ENCODE measurements around the gene TSGA10IP. TPM values are rescaled to one million over a fixed set of nuclear protein-coding genes. Genes with fewer than 3 reads are reported as not detected.

The TSGA10IP gene
- total and polyA plus RNA-seq, 10 donors, result 0.06 to 0.24 (median 0.19) TPM; not detected in 6

GRCh38 chr11:66006134-66006890, 61.0 kb downstream of the TSGA10IP start:
- no peak for DNase-seq
- WGBS, 5 donors, result 87 to 93% (median 92%) methylated on average over 13 of the region's 13 CpGs
- Histone ChIP-seq H3K9me3 (no peaks in the 10 kb centered on the region), H3K27me3 (replicated peaks in 1 of 7) (peaks cover 0 to 9% (median under 1%) of the 10 kb centered on the region in 7 donors), H3K27ac (no peak overlapping the region), H3K4me1 (peaks cover 8 to 20% (median 12%) of the 10 kb centered on the region in 6 donors), H3K4me3 (no peak overlapping the region), H3K36me3 (peaks cover 0 to 32% (median 21%) of the 10 kb centered on the region in 6 donors)
- TF ChIP-seq, protein P1, sequence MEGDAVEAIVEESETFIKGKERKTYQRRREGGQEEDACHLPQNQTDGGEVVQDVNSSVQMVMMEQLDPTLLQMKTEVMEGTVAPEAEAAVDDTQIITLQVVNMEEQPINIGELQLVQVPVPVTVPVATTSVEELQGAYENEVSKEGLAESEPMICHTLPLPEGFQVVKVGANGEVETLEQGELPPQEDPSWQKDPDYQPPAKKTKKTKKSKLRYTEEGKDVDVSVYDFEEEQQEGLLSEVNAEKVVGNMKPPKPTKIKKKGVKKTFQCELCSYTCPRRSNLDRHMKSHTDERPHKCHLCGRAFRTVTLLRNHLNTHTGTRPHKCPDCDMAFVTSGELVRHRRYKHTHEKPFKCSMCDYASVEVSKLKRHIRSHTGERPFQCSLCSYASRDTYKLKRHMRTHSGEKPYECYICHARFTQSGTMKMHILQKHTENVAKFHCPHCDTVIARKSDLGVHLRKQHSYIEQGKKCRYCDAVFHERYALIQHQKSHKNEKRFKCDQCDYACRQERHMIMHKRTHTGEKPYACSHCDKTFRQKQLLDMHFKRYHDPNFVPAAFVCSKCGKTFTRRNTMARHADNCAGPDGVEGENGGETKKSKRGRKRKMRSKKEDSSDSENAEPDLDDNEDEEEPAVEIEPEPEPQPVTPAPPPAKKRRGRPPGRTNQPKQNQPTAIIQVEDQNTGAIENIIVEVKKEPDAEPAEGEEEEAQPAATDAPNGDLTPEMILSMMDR (IDR thresholded peaks at IDR 0.05 in 8 of 11, conservative IDR thresholded peaks at IDR 0.05 in 3 of 11), result no peak
- peak in 1 of 3 donors; percentile 51 for TF ChIP-seq POLR2AphosphoS5 (IDR thresholded peaks at IDR 0.05)
- intact Hi-C loops (cut with DNase I; ENCODE audit: low total_unique reads), result no loop called here

DNA sequence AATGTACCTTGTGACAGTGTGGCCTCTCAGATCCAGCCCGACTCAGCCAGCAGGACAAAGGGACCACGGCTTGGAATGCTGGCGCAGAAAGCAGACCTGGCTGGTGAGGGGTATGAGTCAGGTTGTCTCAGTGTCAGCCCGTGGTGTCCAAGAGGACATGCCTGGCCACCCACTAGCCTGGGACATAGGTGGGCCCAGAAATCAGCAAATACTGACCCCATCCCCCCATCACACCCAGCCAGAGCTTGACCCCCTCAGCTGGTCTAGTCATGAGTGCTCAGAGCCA, 61.6 kb downstream of the TSGA10IP start:
- intact Hi-C loops (cut with DNase I; ENCODE audit: low total_unique reads), result no loop called here
- WGBS, 5 donors, result 86 to 93% (median 90%) methylated on average over 4 of the region's 4 CpGs; no CpG with 5 or more reads in 1 of the 5 donors
- DNase-seq, result no peak

DNA sequence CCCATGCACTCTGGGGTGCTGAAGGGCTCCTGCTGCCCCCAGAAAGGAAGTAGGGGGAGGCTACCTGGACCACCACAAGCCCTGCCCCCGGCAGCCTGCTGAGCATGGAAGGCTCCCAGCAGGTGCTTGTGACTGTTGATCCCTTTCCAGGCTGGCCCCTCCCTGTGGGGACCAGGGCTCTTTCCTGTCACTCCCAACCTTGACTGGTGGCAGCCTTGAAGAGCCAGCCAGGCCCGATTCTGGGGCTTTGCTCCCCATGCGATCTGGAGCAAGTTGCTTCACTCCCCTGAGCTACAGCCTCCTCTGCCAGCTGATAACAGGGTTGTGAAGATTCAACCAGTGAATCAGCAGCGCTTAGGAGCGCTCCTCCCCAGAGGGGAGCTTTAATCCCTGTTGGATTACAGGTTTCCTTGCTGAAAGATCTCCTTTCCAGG, 61.9 kb downstream of the TSGA10IP start:
- TF ChIP-seq POLR2A (IDR thresholded peaks at IDR 0.05), result no peak
- Histone ChIP-seq H3K27me3 (replicated peaks in 1 of 7) (peaks cover 3 to 18% (median 10%) of the 10 kb centered on the region in 7 donors), H3K27ac (peak overlapping the region in 1 of 8 donors; percentile 1), H3K4me1 (peaks cover 12 to 24% (median 18%) of the 10 kb centered on the region in 6 donors), H3K9me3 (no peaks in the 10 kb centered on the region), H3K36me3 (peaks cover 0 to 32% (median 21%) of the 10 kb centered on the region in 6 donors), H3K4me3 (no peak overlapping the region)
- intact Hi-C loops (cut with DNase I; ENCODE audit: low total_unique reads), result no loop called here
- 63 to 79% (median 65%) methylated on average over 4 to 5 of the region's 5 CpGs for WGBS, 5 donors
- DNase-seq, result no peak

More for the DNA sequence above, 61.6 kb downstream of the TSGA10IP start:
- Histone ChIP-seq H3K9me3 (no peaks in the 10 kb centered on the region), H3K4me3 (no peak overlapping the region), H3K27ac (peak overlapping the region in 1 of 8 donors; percentile 1), H3K27me3 (replicated peaks in 1 of 7) (peaks cover 3 to 14% (median 6%) of the 10 kb centered on the region in 7 donors), H3K4me1 (peaks cover 10 to 20% (median 15%) of the 10 kb centered on the region in 6 donors), H3K36me3 (peaks cover 0 to 32% (median 21%) of the 10 kb centered on the region in 6 donors)
- no peak for TF ChIP-seq POLR2A (IDR thresholded peaks at IDR 0.05)

- intact Hi-C loops (cut with DNase I; ENCODE audit: low total_unique reads), result no loop called here
- no peak for DNase-seq
- Histone ChIP-seq H3K36me3 (peaks cover 0 to 32% (median 21%) of the 10 kb centered on the region in 6 donors), H3K27ac (no peak overlapping the region), H3K4me3 (no peak overlapping the region), H3K4me1 (peaks cover 9 to 27% (median 17%) of the 10 kb centered on the region in 6 donors), H3K27me3 (replicated peaks in 1 of 7) (peaks cover 6 to 27% (median 17%) of the 10 kb centered on the region in 7 donors), H3K9me3 (no peaks in the 10 kb centered on the region)
- 72 to 97% (median 94%) methylated on average over 2 of the region's 2 CpGs for WGBS, 5 donors
- no peak for TF ChIP-seq POLR2AphosphoS5 (IDR thresholded peaks at IDR 0.05)
- TF ChIP-seq POLR2A (IDR thresholded peaks at IDR 0.05), result no peak
- TF ChIP-seq, protein P1 (IDR thresholded peaks at IDR 0.05 in 8 of 11, conservative IDR thresholded peaks at IDR 0.05 in 3 of 11), result no peak
These were observed 62.8 kb downstream of the TSGA10IP start for GRCh38 chr11:66008095-66008467.

- Histone ChIP-seq H3K27me3 (replicated peaks in 1 of 7) (peaks cover 6 to 32% (median 19%) of the 10 kb centered on the region in 7 donors), H3K9me3 (no peaks in the 10 kb centered on the region), H3K4me3 (no peak overlapping the region), H3K27ac (no peak overlapping the region), H3K4me1 (peaks cover 4 to 25% (median 12%) of the 10 kb centered on the region in 6 donors), H3K36me3 (peaks cover 0 to 30% (median 18%) of the 10 kb centered on the region in 6 donors)
- no peak for DNase-seq
- intact Hi-C loops (cut with DNase I; ENCODE audit: low total_unique reads), result no loop called here
- WGBS, 5 donors, result 48 to 71% (median 67%) methylated on average over 10 of the region's 10 CpGs
- no peak for TF ChIP-seq POLR2AphosphoS5 (IDR thresholded peaks at IDR 0.05)
- TF ChIP-seq POLR2A (IDR thresholded peaks at IDR 0.05), result no peak
- TF ChIP-seq, protein P1 (IDR thresholded peaks at IDR 0.05 in 8 of 11, conservative IDR thresholded peaks at IDR 0.05 in 3 of 11), result no peak
These were observed 63.3 kb downstream of the TSGA10IP start for GRCh38 chr11:66008468-66009101.
